Left lung (tissue), 10 donors: ENCODE data around the gene WRAP53. TPM values are rescaled to one million over a fixed set of nuclear protein-coding genes. Genes with fewer than 3 reads are reported as not detected.

ENCODE experiments used
- ATAC-seq: fragments of 200-7000 bp; cut with Tn5 transposase; one replicate; pipeline ENCODE4 v1.9.1; 2020; ENCODE audit warnings: moderate library complexity
- DNase-seq, 4 donors: peaks; one replicate each; pipeline ENCODE4 v3.0.0-alpha.2; 2013 to 2020
- H3K27ac ChIP-seq, 2 donors: fragments of 200-600 bp; sonication (generic) in 1 of 2; one replicate each; pipeline versions ENCODE4 v1.5.0 to v1.8.0; 2020 to 2021
- H3K27me3 ChIP-seq, 2 donors: fragments of 200-600 bp; sonication (generic) in 1 of 2; one replicate each; pipeline versions ENCODE4 v1.5.0 to v1.8.0; 2020 to 2021
- H3K36me3 ChIP-seq, 2 donors: fragments of 200-600 bp; sonication (generic) in 1 of 2; one replicate each; pipeline versions ENCODE4 v1.5.0 to v1.8.0; 2020 to 2021
- H3K4me1 ChIP-seq, 2 donors: fragments of 200-600 bp; one replicate each; pipeline ENCODE4 v1.8.0; 2021
- H3K4me3 ChIP-seq, 2 donors: fragments of 200-600 bp; sonication (generic) in 1 of 2; one replicate each; pipeline versions ENCODE4 v1.5.0 to v1.8.0; 2020 to 2021; ENCODE audit warnings: mild to moderate bottlenecking in 1 of 2
- H3K9me3 ChIP-seq, 2 donors: fragments of 200-600 bp; sonication (generic) in 1 of 2; one replicate each; pipeline versions ENCODE4 v1.5.0 to v1.8.0; 2020 to 2021
- intact Hi-C, 2 donors: fragments of 100-400 bp; cut with DNase I; formaldehyde crosslinking; loops; one replicate each; pipeline versions ENCODE4 v1.11.2 to v1.14.2; 2022
- polyA plus RNA-seq, 6 donors: library from polyadenylated mRNA; unstranded; fragments of 120-200 nt; gene quantifications; one replicate each; pipeline ENCODE4 v1.2.1, GENCODE V29; 2013; ENCODE audit not compliant: insufficient read length in 6 of 6
- total RNA-seq, 2 donors: library from RNA; stranded (reverse); fragmentation: NEBNext Ultra II Directional; extraction: Animal tissue kit (Norgen Biotek cat#: 25700); gene quantifications; one replicate each; pipeline ENCODE4 v1.2.1, GENCODE V29; 2021
- TF ChIP-seq, protein P1 (sequence below), 2 donors: fragments of 200-600 bp; sonication (generic) in 1 of 2; IDR thresholded peaks; one replicate each; pipeline versions ENCODE4 v1.5.0 to v1.8.0; 2021; ENCODE audit warnings: antibody characterized with exemption in 2 of 2
- donor health status: DM: no; HTN: yes; CAD: no.
- donor health status: DM: no; HTN: no; CAD: no.

The WRAP53 gene
- total and polyA plus RNA-seq, 8 donors, result 9.4 to 16.0 (median 13.4) TPM

DNA sequence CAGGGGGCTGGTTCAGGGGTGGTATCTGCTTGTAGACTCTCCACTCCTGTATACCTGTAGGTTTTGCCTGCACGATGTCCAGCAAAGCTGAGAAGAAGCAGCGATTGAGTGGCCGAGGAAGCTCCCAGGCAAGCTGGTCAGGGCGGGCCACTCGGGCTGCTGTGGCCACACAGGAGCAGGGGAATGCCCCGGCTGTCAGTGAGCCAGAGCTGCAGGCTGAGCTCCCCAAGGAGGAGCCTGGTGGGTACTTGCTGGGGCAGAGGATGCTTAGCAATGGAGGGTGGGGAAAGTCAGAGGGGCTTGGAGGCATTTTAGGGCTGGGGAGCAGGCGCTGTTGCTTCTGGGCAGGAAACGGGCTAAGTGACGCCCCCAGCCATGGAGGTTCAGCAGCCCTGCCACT is 31.4 kb downstream of the WRAP53 start:
- Histone ChIP-seq H3K4me3 (no peak overlapping the region), H3K4me1 (peaks cover 0 to 20% of the 10 kb centered on the region in 2 donors), H3K27ac (no peak overlapping the region), H3K9me3 (no peaks in the 10 kb centered on the region), H3K27me3 (peaks cover 9 to 93% of the 10 kb centered on the region in 2 donors), H3K36me3 (no peaks in the 10 kb centered on the region)
- ATAC-seq (no peak), DNase-seq (no peak)
- TF ChIP-seq, protein P1, sequence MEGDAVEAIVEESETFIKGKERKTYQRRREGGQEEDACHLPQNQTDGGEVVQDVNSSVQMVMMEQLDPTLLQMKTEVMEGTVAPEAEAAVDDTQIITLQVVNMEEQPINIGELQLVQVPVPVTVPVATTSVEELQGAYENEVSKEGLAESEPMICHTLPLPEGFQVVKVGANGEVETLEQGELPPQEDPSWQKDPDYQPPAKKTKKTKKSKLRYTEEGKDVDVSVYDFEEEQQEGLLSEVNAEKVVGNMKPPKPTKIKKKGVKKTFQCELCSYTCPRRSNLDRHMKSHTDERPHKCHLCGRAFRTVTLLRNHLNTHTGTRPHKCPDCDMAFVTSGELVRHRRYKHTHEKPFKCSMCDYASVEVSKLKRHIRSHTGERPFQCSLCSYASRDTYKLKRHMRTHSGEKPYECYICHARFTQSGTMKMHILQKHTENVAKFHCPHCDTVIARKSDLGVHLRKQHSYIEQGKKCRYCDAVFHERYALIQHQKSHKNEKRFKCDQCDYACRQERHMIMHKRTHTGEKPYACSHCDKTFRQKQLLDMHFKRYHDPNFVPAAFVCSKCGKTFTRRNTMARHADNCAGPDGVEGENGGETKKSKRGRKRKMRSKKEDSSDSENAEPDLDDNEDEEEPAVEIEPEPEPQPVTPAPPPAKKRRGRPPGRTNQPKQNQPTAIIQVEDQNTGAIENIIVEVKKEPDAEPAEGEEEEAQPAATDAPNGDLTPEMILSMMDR (IDR thresholded peaks at IDR 0.05), result no peak
- intact Hi-C loops, result no loop called here

DNA sequence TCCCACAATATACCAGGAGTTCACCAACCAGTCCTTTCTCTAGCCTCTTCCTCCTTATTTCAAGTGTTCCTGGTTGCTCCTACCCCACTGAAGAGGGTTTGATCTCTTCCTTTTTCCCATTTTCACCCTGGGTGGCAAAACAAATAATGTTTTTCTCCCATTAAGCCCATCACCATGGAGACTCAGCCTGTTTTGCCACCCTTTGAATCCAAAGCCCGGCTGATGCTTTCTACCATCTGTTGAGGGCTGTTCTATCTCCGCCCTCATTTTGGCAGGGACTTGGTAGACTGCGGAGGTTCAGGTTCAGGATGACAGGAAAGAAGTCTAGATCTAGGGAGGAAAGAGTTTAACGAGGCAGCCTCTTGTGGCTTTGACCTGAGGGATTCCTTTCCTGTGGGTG is 31.8 kb downstream of the WRAP53 start:
- H3K27me3 ChIP-seq, result peaks cover 7 to 93% of the 10 kb centered on the region in 2 donors
- no peak for DNase-seq

DNA sequence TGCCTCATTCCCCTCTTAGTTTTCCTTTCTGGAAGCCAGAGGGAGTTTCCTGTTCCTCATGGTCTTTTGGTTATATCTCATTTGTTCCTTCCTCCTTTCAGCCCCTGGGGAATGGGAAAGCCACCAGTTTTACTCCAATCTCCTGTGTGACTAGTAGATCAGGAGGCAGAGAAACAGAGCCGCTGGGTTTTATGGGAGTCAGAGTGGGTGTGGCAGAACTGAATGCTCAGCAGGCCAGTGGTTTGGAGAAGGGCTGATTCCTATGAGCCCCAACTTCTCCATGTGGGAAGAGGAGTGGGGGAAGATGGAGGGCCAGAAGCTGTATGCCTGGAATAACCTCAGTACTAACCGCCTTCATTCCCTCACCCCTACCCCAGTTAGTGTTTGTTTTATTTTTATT is 33.3 kb downstream of the WRAP53 start:
- Histone ChIP-seq H3K27ac (no peak overlapping the region), H3K27me3 (peaks cover 7 to 78% of the 10 kb centered on the region in 2 donors), H3K4me3 (no peak overlapping the region), H3K9me3 (no peaks in the 10 kb centered on the region), H3K36me3 (no peaks in the 10 kb centered on the region), H3K4me1 (peaks cover 0 to 16% of the 10 kb centered on the region in 2 donors)
- intact Hi-C loops, result no loop called here
- no peak for DNase-seq
- TF ChIP-seq, protein P1 (IDR thresholded peaks at IDR 0.05), result no peak
- no peak for ATAC-seq

More for the DNA sequence above, 31.8 kb downstream of the WRAP53 start:
- H3K4me1 ChIP-seq, result peaks cover 0 to 20% of the 10 kb centered on the region in 2 donors
- no peak overlapping the region for H3K4me3 ChIP-seq
- no peak overlapping the region for H3K27ac ChIP-seq
- TF ChIP-seq, protein P1 (IDR thresholded peaks at IDR 0.05), result no peak
- H3K9me3 ChIP-seq, result no peaks in the 10 kb centered on the region
- ATAC-seq, result no peak
- intact Hi-C loops, result no loop called here
- no peaks in the 10 kb centered on the region for H3K36me3 ChIP-seq

DNA sequence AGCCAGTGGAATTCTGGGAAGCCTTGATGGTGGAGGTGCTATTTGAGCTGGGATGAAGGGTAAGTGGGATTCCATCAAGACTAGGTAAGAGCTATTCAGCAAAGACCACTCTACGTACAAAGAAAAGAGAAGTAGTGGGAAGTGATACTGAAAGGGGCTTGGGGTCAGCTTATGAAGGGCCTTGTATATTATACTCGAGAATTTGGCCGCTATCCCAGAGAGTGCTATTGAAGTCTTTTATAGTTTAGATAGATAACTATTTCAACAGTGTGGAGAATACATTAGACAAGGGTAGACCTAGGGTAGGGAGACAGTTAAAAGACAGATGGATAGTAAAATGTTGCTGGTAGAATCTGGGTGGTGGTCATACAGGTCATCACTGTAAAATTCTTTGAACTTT is 39.6 kb downstream of the WRAP53 start:
- Histone ChIP-seq H3K4me3 (no peak overlapping the region), H3K27ac (no peak overlapping the region), H3K27me3 (peaks cover 0 to 22% of the 10 kb centered on the region in 2 donors), H3K9me3 (no peaks in the 10 kb centered on the region), H3K36me3 (no peaks in the 10 kb centered on the region), H3K4me1 (no peaks in the 10 kb centered on the region)
- intact Hi-C loops, result no loop called here
- DNase-seq (no peak), ATAC-seq (no peak)
- TF ChIP-seq, protein P1 (IDR thresholded peaks at IDR 0.05), result no peak

DNA sequence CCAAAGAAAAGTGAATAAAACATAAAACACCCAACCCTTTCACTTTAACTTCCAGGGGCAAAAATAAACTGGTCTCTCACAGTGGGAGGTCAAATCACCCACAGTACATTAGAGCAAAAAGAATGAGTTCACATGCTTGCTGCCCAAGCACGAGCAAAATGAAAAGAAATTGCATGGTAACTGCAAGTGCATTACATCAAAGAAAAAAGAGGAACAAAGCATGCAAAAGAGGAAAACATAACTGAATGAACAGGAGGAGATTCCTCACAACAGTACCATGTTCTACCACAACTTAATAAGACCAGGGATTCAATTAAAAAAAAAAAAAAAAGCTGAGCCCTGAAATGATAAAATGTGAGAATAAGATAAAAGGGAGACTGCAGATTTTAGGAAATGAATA is 41.5 kb downstream of the WRAP53 start:
- Histone ChIP-seq H3K36me3 (no peaks in the 10 kb centered on the region), H3K9me3 (no peaks in the 10 kb centered on the region), H3K27ac (no peak overlapping the region), H3K4me3 (no peak overlapping the region), H3K4me1 (no peaks in the 10 kb centered on the region), H3K27me3 (peaks cover 0 to 5% of the 10 kb centered on the region in 2 donors)
- intact Hi-C loops, result no loop called here
- TF ChIP-seq, protein P1 (IDR thresholded peaks at IDR 0.05), result no peak
- no peak for DNase-seq
- no peak for ATAC-seq
